ENCODE results near the gene PTCD2. TPM values are rescaled to one million over a fixed set of nuclear protein-coding genes. Genes with fewer than 3 reads are reported as not detected.

PTCD2 gene, protein sequence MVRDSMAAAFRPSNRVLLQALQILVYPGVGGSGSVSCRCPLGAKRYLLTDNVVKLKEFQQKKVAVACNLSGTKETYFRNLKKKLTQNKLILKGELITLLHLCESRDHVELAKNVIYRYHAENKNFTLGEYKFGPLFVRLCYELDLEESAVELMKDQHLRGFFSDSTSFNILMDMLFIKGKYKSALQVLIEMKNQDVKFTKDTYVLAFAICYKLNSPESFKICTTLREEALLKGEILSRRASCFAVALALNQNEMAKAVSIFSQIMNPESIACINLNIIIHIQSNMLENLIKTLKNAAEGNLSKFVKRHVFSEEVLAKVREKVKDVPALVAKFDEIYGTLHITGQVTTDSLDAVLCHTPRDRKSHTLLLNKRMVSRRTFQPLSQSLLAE
- 6.7 and 12.6 TPM in 2 replicates for total RNA-seq (2014; rRNA removed; shearing (Covaris generic))

DNA sequence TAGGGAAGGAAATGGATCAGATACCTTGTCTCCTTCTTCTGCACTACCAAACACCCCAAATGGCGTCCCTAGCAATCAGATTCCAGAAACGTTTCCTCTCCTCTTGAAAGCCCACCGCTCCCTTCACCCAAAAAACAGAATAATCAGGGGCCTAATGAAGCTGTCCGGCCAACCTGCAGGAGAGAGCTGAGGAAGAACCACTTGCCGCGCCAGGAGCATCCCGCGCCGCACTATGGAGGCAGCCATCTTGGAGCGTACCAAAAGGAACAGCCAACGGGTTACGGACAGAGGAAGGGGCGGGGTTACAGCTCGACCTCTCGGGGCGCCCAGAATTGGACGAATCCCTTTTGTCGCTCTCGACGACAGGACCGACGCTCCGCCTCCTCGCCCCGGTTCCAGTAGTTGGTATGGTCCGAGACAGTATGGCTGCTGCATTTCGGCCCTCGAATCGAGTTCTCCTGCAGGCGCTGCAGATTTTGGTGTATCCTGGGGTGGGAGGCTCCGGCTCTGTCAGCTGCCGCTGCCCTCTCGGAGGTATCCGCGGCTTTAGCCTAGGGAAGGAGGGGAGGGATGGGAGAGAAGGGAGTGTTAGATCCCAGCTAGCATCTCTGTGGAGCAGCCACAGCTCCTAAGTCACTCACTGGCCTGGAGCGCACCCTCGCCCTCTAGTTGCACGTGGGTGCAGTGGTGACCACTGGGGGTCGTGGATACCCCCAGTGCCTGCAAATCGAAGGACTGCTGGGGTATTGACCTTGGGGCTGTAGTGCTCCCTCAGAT lies at the start of gene PTCD2, which contains the start of gene MRPS27:
Gene PTCD2 (plus strand): TSS at position 398 of the 777 bp plus-strand sequence. CDS start 10 bp downstream, at position 408.
Gene MRPS27 (minus strand): TSS at position 265 of the 777 bp plus-strand sequence. CDS start 19 bp downstream, at position 246.
- peak; percentile 97 for DNase-seq (ENCODE audit: low read depth)

DNA sequence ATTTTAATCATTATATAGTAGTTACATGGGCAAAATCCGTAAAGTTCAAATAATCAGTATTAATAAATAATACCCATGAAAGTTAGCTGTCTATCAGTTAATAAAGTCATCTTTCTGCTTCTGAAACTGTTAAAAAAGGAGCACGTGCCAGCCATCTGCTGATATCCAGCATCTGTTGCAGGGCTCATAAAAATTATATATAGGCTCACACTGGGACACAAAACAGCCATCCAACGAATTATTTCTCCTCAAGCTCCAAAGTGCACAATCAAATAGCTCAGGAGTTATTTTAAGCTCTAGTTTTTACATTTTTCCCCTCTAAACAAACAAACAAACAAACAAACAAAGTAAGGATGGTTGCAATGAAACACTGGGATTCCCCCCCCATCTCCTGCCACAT lies 48.5 kb upstream of the PTCD2 start:
- DNase-seq (ENCODE audit: low read depth): no peak

DNA sequence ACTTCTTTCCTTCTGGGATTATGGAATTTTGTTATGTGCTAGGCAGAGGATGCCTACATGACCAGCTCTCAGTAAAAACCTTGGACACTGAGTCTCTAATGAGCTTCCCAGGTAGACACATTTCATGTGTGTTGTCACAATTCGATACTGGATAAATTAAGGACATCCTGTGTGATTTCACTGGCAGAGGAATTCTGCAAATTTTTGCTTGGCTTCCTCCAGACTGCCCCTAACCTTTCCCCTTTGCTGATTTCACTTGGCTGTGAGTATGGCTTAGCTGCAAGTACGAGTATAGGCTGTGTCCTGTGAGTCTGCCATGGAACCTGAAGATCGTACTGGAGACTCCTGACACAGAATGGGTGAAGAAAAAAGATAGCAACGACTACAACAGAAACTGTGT lies 47.8 kb upstream of the PTCD2 start:
- no peak for DNase-seq (ENCODE audit: low read depth)

DNA sequence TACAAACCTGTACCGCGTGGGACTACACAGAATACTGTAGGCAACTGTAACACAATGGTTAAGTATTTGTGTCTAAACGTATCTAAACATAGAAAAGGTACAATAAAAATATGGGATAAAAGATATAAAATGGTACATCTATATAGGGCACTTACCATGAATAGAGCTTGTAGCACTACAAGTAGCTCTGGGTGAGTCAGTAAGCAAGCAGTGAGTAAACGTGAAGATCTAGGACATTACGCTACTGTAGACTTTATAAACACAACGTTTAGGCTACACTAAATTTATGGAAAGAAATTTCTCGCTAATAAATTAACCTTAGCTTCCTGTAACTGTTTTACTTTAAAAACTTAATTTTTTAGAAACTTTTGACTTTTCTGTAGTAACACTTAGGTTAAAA lies 46.6 kb upstream of the PTCD2 start:
- DNase-seq (ENCODE audit: low read depth): no peak

DNA sequence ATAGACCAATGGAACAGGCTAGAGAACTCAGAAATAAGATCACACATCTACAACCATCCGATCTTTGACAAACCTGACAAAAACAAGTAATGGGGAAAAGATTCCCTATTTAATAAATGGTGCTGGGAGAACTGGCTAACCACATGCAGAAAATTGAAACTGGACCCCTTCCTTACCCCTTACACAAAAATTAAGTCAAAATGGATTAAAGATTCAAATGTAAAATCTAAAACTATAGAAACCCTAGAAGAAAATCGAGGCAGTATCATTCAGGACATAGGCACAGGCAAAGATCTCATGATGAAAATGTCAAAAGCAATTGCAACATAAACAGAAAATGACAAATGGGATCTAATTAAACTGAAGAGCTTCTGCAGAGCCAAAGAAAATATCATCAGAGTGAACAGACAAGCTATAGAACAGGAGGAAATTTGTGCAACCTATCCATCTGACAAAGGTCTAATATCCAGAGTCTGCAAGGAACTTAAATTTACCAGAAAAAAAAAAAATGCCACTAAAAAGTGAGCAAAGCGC lies 43.9 kb upstream of the PTCD2 start:
- no peak for DNase-seq (ENCODE audit: low read depth)

DNA sequence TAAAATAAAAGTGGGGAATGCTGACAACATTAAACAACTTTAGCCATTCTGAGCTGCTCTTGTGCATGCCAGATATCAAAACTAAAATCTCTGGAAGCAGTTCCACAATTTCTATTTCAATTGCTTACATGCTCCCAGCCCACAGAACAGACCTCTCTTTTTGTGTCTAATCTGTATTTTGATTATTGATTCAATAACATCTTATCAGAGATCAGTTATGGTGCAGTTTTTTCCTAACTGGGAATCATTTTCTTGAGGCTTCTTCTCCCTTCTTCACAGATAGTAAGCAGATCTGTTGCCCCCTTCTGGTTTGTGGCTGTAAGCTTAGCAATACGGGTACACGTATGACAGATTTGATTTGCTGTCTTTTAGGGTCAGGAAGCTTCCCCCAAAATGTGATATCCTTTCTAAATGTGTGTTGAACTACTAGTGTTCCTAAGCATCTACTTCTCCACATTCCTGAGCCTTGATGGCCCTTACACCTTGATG lies 39.5 kb upstream of the PTCD2 start:
- peak; percentile 39 for DNase-seq (ENCODE audit: low read depth)

DNA sequence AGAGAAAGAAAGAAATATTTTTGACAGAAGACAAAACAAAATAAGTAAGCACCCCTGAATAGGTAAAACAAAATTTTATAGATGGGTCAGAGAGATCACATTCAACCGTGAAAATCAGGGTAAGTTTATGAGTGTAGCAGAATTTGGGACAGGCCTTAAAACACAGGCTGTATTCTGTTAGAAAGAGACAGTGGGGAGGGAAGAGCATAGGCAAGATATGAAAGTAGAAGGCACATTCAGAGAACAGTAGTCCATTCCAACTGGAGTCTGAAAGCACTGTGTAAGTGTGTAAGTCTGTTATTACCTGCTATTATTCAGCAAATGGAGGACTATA lies 38.8 kb upstream of the PTCD2 start:
- no peak for DNase-seq (ENCODE audit: low read depth)

DNA sequence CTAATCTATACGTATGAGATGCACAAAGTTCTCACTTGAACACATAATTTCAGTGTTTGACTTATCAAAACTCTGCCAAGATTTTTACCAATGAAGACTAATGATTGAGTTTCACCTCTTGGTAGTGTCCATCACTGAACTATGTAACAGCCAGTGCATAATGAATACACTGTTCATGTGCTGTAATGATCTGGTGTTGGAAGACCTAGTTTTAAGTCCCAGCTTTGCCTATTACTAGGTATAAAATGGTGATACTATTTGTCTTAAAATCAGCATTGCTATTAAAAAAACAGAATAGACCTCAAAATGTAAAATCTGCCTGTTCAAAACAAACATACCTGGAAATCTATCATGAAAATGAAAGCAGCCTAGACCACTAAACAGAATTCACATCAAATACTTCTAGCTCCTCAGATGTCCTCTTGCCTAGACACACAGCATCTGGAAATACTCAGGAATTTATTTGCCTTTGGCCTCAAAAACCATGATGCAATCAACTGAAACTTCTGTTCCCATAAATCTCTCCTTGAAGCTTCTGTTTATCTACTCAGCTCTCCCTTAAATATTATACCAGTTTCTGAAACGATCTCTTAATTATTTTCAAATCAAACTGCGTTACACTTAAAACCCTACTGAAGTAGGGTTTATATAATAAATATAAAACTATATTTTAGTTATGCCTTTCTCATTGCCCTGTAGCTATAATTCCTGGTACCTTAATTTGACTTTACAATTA lies 38.2 kb upstream of the PTCD2 start:
- DNase-seq (ENCODE audit: low read depth): peak; percentile 55

DNA sequence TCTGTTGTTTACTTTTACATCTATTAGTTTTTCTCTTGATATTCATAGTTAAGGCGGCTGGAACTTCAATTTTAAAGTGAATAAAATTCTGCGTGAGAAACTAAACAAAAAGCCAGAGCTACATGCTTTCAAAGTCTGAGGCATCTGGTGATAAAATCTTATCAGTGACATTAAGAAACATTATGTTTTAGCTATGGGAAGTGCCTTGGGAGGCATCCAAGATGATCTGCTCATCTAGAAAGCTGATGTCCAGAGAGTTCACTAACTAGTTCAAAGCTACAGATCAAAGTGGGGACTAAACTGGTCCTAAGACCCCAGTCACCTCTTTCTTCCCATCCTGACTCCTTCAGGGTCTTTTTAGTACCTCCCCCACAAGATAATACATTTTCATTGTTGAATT lies 37.3 kb upstream of the PTCD2 start:
- DNase-seq (ENCODE audit: low read depth): peak; percentile 46

DNA sequence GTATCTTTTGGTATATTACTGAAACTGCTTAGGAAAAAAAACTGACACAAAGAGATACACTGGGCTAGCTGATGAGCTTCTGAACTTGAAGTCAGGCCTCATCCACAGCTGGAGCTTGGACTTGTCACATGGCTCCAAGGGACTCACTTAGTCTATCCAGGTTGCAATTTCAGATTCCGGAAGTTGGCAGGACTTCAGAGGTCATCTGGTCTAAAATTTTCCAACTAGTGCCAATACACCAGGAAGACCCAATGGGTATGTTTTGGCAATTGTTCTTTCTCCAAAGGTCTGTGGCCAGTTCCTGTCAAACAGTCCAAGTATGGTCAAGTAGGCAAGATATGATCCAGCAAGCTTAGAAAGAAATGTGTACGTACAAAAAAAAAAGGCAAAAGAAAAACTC lies 36.8 kb upstream of the PTCD2 start:
- DNase-seq (ENCODE audit: low read depth): peak; percentile 18

DNA sequence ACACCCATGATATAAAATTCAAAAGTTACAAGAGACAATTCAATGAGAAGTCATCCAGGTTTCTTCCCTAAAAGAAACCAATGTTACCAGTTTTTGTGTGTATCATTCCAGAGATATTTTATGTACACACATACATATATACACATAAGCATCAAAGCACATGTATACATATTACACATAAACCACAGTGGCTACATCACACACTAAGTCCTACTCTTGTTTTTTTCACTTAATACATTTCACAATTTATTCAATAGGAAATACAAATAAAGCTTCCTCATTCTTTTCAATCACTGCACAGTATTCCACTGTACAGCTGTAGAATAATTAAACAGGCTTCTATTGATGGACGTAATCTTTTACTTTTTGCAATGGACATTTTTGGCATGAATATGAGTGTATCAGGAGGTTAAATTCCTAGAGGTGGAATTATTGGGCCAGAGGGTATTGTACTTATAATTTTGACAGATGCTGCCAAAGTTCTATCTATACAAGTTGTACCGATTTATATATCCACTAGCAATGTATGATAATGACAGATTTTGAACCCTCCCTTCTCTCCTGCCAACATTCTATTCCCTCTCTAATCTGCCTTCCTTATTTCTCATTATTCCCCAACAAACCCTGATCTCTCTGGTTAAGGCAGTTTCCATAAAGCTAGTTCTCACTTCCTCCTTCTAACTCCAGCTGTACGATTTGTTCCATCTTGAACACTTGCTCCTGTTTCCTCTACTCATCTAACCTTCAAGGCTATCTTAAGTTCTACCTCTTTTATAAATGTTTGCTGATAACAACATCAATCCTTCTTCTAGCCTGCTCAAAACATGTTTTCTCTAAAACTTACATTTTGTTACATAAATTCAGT lies 35.4 kb upstream of the PTCD2 start:
- DNase-seq (ENCODE audit: low read depth): no peak

DNA sequence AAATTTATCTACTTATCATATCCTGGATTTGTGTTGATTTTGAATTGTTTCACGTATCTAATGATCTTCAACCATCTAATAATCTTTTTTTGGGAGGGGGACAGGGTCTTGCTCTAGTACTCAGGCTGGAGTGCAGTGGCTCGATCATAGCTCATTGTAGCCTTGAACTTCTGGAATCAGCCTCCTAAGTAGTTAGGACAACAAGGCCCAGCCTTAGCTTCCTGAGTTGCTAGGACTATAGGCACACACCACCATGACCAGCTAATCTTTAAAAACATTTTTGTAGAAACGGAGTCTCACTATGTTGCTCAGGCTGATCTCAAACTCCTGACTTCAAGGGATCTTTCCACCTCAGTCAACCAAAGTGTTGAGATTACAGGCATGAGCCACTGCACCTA lies 34.8 kb upstream of the PTCD2 start:
- DNase-seq (ENCODE audit: low read depth): no peak

DNA sequence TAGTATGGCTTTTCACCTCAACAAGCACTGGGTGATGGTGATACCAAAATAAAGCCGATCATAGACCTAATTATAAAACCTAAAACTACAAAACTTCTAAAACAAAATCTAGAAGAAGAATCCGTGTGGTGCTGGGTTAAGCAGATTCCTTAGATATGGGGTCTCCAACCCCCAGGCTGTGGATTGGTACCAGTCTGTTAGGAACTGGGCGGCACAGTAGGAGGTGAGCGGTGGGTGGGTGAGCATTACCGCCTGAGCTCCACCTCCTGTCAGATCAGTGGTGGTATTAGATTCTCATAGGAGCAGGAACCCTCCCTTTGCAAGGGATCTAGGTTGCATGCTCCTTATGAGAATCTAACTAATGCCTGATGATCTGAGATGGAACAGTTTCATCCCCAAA lies 33.4 kb upstream of the PTCD2 start:
- DNase-seq (ENCODE audit: low read depth): no peak

DNA sequence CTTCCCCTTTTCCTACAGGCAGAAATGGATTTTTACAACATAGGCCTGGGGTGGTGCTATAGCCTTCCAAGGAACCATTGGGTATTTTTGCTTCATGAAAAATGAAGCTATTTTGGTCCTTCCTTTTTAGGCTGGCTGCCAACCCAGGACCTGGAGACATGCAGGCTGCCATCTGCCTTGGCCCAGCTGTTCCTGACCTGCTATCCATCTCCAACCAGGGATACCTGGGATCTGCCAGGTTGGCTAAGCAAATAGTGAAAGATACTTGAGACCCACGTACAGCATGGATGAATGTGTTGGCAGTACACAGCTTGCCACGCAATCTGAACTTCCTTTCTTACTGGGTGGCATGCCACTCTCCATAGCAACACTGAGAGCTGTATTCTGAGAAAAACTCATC lies 31.2 kb upstream of the PTCD2 start:
- DNase-seq (ENCODE audit: low read depth): no peak

DNA sequence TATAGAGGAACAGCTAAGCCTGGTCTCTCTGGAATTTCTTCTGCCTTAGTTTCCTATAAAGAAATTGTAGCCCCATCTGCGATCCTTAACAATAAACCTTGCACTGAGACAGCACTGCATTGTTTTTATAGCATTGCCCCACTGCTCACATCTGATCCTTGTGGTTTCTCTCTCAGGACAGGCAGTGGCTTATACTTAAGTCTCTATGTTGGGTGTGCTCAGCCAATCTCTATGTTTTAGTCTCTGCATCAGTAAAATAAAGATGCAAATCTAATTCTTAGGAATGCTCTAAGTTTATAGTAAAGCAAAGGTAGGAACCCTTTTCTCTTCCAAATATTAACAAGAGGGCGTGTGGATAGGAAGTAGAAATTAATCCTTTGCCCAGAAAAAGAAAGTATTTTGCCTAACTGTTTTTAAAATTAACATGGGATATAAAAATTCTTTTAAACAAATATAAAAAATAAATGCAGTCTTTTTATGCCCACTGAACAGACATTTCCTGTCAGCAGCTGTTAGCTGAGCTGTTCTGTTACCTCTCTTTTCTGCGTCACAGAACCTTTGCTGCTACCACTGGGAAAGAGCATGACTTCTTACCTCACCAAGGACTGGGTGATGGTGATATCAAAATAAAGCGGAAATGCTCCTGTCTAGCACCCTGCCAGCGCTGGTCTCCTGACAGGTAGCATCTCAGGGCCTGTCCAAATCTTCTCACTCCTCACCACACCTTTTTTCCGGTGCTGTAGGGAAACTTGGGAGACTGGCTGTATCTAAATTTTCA lies 29.6 kb upstream of the PTCD2 start:
- DNase-seq (ENCODE audit: low read depth): no peak

DNA sequence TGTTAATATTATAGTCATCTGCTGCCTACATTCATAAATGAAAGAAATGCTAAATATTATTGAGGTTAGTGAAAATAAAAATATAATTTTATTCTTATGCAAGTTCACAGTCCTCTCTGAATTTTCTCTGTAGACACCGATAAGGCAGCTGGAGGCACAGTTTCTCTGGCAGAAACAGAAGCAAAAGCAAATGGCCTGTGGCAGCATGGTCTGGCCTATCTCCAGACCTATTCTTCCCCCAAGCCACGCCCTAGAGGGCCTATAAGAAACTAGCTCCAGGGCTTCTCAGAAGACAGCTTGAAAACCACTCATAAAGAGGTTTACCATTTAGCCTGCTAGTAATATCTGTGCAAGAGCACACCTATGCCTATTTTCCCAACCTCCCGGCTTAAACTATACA lies 28.6 kb upstream of the PTCD2 start:
- DNase-seq (ENCODE audit: low read depth): no peak

DNA sequence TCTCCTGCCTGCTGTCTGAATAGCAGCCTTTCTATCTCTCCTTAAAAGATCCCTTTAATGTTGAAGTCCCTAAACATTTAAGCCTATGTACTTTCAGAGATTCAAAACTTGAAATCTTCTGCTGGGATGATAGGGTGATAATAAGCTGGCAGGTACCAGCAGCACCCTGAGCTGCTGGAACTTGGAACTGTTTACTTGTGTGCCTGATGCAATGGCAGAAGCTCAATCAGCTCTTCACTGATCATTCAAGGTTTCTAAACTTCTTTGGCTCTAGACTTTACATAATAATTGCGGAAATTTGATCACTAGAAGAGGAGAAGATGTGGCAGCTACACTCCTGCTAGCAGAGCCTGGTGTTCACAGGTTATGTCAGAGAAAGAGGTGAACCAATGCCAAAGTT lies 27.8 kb upstream of the PTCD2 start:
- no peak for DNase-seq (ENCODE audit: low read depth)

DNA sequence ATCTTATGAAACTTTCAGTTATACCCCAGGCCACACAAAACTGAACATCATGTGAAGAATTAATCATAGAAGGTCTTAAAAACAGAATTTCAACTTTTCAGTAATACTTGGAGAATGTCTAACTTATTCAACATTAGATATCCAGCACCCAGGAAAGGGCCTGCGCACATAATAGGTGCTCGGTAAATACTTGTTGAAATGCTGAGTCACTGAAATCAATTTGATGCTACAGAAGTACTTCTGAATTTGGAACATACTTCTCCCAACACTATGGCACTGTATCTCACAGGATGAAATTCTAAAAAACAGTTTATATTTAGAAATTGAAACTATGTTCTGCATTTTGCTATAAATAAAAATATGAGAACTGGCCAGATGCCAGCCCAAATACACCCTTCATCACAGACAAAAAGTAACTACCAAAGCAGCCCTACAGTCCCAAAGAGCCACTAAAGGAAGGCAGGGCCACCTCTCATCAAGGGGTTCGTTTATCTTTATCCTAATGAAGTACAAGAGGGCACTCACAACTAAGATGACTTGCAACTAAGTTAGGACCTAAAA lies 26.6 kb upstream of the PTCD2 start:
- DNase-seq (ENCODE audit: low read depth): no peak

DNA sequence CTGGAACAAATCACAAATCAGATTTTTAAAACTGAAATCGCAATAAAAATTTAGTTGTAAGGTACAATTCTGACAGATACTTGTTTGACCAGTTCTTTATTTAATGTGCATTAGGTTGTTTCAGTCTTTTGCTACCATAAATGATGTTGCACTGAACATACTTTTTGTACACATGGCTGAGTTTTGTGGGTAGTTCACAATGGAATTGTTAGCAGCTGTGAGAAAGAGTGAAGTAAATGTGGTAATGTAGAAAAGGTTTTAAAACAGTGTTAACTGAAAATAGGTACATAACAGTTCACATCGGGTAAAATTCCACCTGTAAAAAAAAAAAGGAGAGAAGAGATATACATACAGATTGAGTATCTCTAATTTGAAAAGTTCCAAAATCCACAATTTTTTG lies 25.7 kb upstream of the PTCD2 start:
- no peak for DNase-seq (ENCODE audit: low read depth)

DNA sequence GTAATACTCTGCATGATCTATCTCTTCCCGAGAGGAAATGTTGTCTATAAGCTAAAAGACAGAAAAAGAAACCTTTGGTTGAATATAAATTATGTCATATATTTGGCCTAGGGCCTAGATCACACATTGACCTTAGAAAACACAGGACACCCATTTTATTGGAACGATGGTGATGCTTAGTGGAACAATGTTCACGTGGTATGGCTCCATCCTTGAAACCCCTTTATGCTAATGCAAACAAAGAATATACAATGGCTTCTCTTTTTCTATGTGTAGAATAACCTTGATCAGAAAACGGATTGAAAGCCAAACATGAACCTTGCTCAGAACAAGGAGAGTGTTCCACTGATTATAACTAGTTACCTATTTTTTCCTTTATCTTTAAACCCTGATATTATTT lies 24.6 kb upstream of the PTCD2 start:
- DNase-seq (ENCODE audit: low read depth): no peak
